H1 (cell line): ENCODE results near the gene MARCHF2.
A peak's percentile ranks its signal among the peaks of the same experiment; 100 is the strongest.
"Not testable (repeated sequence)": the region's sequence is repeated elsewhere in the genome, so short reads cannot be mapped to it uniquely, and the experiment has no call there.

ENCODE experiments used
- EP300 ChIP-seq, 2 experiments: IDR thresholded peaks; 1 replicate in 1 of 2; 2 replicates in 1 of 2; pipeline ENCODE4 v1.6.1; 2011 to 2012; ENCODE audit warnings: low read depth in 2 of 2, low read length in 2 of 2, mild to moderate bottlenecking in 2 of 2, borderline replicate concordance in 1 of 2, inconsistent platforms in 1 of 2, moderate library complexity in 1 of 2
- EZH2 ChIP-seq: fragments of 200-600 bp; sonication (generic); IDR thresholded peaks from 2 replicates; pipeline ENCODE4 v1.7.1; 2012; ENCODE audit warnings: low read depth, mild to moderate bottlenecking, moderate library complexity, low read length, inconsistent platforms; ENCODE audit not compliant: severe bottlenecking
- FOSL1 ChIP-seq: IDR thresholded peaks from 2 replicates; pipeline ENCODE4 v1.6.1; 2011; ENCODE audit warnings: mild to moderate bottlenecking, low read depth, low read length, moderate library complexity; ENCODE audit not compliant: insufficient read depth
- HDAC2 ChIP-seq, 2 experiments: fragments of 300-600 bp in 1 of 2; sonication (generic) in 1 of 2; IDR thresholded peaks; 2 replicates each; pipeline ENCODE4 v1.6.1; 2011 to 2012; ENCODE audit warnings: low read depth in 2 of 2, low read length in 2 of 2, mild to moderate bottlenecking in 2 of 2, moderate library complexity in 2 of 2, borderline replicate concordance in 1 of 2, inconsistent platforms in 1 of 2
- KDM1A ChIP-seq: fragments of 200-600, 300-600 bp; sonication (generic); IDR thresholded peaks from 2 replicates; pipeline ENCODE4 v1.7.1; 2016; ENCODE audit warnings: mild to moderate bottlenecking, low read length, borderline replicate concordance
- MAFK ChIP-seq: IDR thresholded peaks from 2 replicates; pipeline ENCODE4 v1.6.1; 2012; ENCODE audit warnings: low read depth, mild to moderate bottlenecking, improper control_type of control experiment, low read length
- PHF8 ChIP-seq: fragments of 200-600 bp; sonication (generic); conservative IDR thresholded peaks from 2 replicates; pipeline ENCODE4 v1.7.1; 2012; ENCODE audit warnings: low read depth, mild to moderate bottlenecking, inconsistent platforms, low read length, moderate library complexity
- POLR2AphosphoS5 ChIP-seq: IDR thresholded peaks from 2 replicates; pipeline ENCODE4 v1.6.1; 2011; ENCODE audit warnings: low read depth, low read length
- TAF1 ChIP-seq: IDR thresholded peaks from 2 replicates; pipeline ENCODE4 v1.6.1; 2011; ENCODE audit warnings: mild to moderate bottlenecking, low read depth, low read length
- YY1 ChIP-seq: IDR thresholded peaks from 2 replicates; pipeline ENCODE4 v1.6.1; 2011; ENCODE audit warnings: low read depth, mild to moderate bottlenecking, low read length
- TF ChIP-seq, protein P1 (sequence below), 3 experiments: IDR thresholded peaks; 1 replicate in 2 of 3; 2 replicates in 1 of 3; pipeline versions ENCODE4 v1.5.1 to v1.6.1; 2011; ENCODE audit warnings: low read length in 3 of 3, mild to moderate bottlenecking in 3 of 3, inconsistent platforms in 2 of 3, low read depth in 1 of 3, moderate library complexity in 1 of 3; ENCODE audit not compliant: insufficient read depth in 1 of 3; ENCODE audit errors: control extremely low read depth in 1 of 3

DNA sequence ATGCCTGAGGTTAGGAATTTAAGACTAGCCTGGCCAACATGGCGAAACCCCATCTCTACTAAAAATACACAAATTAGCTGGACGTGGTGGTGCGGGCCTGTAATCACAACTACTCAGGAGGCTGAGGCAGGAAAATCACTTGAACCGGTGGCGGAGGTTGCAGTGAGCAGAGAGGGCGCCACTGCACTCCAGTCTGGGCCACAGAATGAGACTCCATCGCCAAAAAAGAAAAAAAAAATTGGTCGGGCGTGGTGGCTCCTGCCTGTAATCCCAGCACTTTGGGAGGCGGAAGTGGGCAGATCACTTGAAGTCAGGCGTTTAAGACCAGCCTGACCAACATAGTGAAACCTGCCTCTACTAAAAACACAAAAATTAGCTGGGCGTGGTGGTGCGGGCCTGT, 2.4 kb upstream of the MARCHF2 start:
- TF ChIP-seq POLR2AphosphoS5; FOSL1; HDAC2 (IDR thresholded peaks at IDR 0.05; ENCODE audit: borderline replicate concordance in 1 of 2, low read depth in 2 of 2, low read length in 2 of 2); PHF8; KDM1A; TAF1; MAFK; EP300 (IDR thresholded peaks at IDR 0.05; ENCODE audit: borderline replicate concordance in 1 of 2, low read depth in 2 of 2, low read length in 2 of 2); EZH2; YY1: not testable (repeated sequence)
- TF ChIP-seq, protein P1, sequence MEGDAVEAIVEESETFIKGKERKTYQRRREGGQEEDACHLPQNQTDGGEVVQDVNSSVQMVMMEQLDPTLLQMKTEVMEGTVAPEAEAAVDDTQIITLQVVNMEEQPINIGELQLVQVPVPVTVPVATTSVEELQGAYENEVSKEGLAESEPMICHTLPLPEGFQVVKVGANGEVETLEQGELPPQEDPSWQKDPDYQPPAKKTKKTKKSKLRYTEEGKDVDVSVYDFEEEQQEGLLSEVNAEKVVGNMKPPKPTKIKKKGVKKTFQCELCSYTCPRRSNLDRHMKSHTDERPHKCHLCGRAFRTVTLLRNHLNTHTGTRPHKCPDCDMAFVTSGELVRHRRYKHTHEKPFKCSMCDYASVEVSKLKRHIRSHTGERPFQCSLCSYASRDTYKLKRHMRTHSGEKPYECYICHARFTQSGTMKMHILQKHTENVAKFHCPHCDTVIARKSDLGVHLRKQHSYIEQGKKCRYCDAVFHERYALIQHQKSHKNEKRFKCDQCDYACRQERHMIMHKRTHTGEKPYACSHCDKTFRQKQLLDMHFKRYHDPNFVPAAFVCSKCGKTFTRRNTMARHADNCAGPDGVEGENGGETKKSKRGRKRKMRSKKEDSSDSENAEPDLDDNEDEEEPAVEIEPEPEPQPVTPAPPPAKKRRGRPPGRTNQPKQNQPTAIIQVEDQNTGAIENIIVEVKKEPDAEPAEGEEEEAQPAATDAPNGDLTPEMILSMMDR (IDR thresholded peaks at IDR 0.05; ENCODE audit: control extremely low read depth in 1 of 3, insufficient read depth in 1 of 3, low read depth in 1 of 3, low read length in 3 of 3) = peak; percentile 13 to 34 (median 19); a peak in 3 of 4 replicates
